Stimulated activated CD8-positive, alpha-beta memory T cell treated with anti-CD3 and anti-CD28 coated beads, Interleukin-7, amount 100 ng/mL, for 4 hours (primary cell): ENCODE measurements around the gene CACNA1F.
"Not testable (repeated sequence)": the region's sequence is repeated elsewhere in the genome, so short reads cannot be mapped to it uniquely, and the experiment has no call there.

Experiments
- DNase-seq, 2 donors: peaks; one replicate each; pipeline ENCODE4 v3.0.0-alpha.2; 2020; ENCODE audit warnings: low read depth in 2 of 2

The CACNA1F gene

GRCh38 chrX:49176421-49177326 is 56.5 kb downstream of the CACNA1F start:
- no peak for DNase-seq

GRCh38 chrX:49175435-49176274 is 57.5 kb downstream of the CACNA1F start:
- no peak for DNase-seq

GRCh38 chrX:49174723-49175122 is 58.4 kb downstream of the CACNA1F start:
- DNase-seq, result no peak

- not testable (repeated sequence) for DNase-seq
Observed at GRCh38 chrX:49173544-49173943, 59.6 kb downstream of the CACNA1F start.

GRCh38 chrX:49172280-49172780 is 60.8 kb downstream of the CACNA1F start:
- DNase-seq, result peak; percentile 46 to 69

GRCh38 chrX:49171752-49172279 is 61.3 kb downstream of the CACNA1F start, which contains the start of gene PLP2:
PLP2 (plus strand) TSS chrX:49171898; CDS start chrX:49172001, 103 bp downstream.
- peak; percentile 49 to 72 for DNase-seq

- no peak for DNase-seq
Observed at GRCh38 chrX:49167740-49168108, 65.4 kb downstream of the CACNA1F start.

GRCh38 chrX:49166914-49167739 is 66.0 kb downstream of the CACNA1F start:
- DNase-seq, result peak in 1 of 2 donors; percentile 67

GRCh38 chrX:49165901-49166881 is 66.9 kb downstream of the CACNA1F start:
- DNase-seq, result peak; percentile 61 to 67

- no peak for DNase-seq
Observed at GRCh38 chrX:49164589-49165360, 68.4 kb downstream of the CACNA1F start.

- peak; percentile 45 to 75 for DNase-seq
Observed at GRCh38 chrX:49163555-49164419, 69.4 kb downstream of the CACNA1F start.

GRCh38 chrX:49162620-49163019 is 70.5 kb downstream of the CACNA1F start, which contains the start of gene MAGIX:
MAGIX (plus strand) TSS chrX:49162758; CDS start chrX:49162890, 132 bp downstream.
- DNase-seq, result no peak

- DNase-seq, result no peak
Observed at GRCh38 chrX:49161632-49162031, 71.5 kb downstream of the CACNA1F start.

- no peak for DNase-seq
Observed at GRCh38 chrX:49160908-49161307, 72.2 kb downstream of the CACNA1F start.

- DNase-seq, result no peak
Observed at GRCh38 chrX:49157194-49157593, 75.9 kb downstream of the CACNA1F start.

- DNase-seq, result peak; percentile 69 to 78
Observed at GRCh38 chrX:49155900-49156837, 77.0 kb downstream of the CACNA1F start.
